C4-2B (cell line): ENCODE results near the gene ACR.

Source experiments
- ZFX ChIP-seq: fragments of 450-650 bp; IDR thresholded peaks from 2 replicates; pipeline ENCODE4 v1.6.1; 2017
- TF ChIP-seq, protein P1 (sequence below): fragments of 450-650 bp; conservative IDR thresholded peaks from 2 replicates; pipeline ENCODE4 v1.5.1; 2017; ENCODE audit warnings: mild to moderate bottlenecking

DNA sequence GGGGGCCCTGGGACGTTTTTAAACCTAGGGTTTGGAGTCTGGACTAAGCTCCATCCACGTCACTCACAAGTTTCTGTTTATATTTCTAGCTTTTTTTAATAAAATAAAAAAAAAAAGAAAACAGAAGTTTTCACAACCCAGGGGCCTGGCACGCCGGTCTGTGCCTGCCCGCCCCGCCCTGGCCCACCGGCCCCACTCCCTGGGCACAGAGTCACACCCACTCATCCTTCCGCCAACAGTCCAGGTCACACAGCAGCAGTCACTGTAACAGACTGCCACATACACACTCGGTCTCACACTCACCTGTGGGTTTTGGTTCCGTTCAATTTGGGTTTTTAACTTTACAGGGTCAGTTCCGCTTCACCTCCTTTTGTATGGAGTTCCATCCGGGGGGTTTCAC is 5.3 kb upstream of the ACR start:
- TF ChIP-seq, protein P1, sequence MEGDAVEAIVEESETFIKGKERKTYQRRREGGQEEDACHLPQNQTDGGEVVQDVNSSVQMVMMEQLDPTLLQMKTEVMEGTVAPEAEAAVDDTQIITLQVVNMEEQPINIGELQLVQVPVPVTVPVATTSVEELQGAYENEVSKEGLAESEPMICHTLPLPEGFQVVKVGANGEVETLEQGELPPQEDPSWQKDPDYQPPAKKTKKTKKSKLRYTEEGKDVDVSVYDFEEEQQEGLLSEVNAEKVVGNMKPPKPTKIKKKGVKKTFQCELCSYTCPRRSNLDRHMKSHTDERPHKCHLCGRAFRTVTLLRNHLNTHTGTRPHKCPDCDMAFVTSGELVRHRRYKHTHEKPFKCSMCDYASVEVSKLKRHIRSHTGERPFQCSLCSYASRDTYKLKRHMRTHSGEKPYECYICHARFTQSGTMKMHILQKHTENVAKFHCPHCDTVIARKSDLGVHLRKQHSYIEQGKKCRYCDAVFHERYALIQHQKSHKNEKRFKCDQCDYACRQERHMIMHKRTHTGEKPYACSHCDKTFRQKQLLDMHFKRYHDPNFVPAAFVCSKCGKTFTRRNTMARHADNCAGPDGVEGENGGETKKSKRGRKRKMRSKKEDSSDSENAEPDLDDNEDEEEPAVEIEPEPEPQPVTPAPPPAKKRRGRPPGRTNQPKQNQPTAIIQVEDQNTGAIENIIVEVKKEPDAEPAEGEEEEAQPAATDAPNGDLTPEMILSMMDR, result no peak
- TF ChIP-seq ZFX, result no peak
